HG03439 (cell line): ENCODE results near the gene FER1L5.

ENCODE experiments used
- ATAC-seq: cut with Tn5 transposase; IDR thresholded peaks from one replicate; pipeline ENCODE4 v1.9.1; 2021; ENCODE audit warnings: mild to moderate bottlenecking, moderate library complexity; ENCODE audit not compliant: unreplicated experiment

Gene FER1L5

DNA sequence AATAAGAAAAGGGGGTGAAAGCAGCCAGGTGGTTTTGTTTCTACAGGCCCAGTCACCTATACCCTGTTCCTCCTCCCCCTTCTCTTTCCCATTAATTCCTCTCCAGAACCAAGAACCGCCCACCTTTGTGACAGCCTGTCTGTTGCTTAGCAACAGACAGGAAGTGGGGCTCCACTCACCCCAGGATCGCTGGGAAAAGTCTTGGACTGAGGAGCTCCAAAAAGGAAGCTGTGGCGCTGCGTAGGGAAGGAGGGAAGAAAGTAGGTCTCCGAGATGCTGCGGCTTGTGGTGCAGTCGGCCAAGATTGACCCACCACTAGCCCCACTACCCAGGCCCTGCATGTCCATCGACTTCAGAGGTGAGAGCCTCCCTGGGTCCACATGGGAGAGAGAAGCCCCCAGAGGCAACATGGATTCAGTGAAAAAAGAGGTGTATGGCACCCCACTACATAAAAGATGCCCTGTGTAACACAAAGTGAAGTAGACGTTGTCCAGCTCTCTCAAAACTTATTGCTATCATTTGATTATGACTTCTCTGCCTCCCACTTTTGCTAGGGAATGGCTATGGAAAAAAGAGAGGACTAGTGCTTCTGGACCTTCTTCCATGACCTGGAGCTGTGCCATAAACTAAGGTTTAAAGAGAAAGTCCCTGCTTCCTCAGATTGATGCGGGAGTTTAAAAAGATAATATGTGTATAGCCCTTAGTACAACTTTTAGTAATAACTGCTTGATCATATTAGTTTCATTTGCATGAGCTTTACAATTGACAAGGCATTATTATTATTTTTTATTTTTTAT is at the start of gene FER1L5:
Gene FER1L5, plus strand, starts transcription at position 201 of the 797 bp plus-strand sequence. Its CDS starts 73 bp downstream, at position 274.
- no peak for ATAC-seq

DNA sequence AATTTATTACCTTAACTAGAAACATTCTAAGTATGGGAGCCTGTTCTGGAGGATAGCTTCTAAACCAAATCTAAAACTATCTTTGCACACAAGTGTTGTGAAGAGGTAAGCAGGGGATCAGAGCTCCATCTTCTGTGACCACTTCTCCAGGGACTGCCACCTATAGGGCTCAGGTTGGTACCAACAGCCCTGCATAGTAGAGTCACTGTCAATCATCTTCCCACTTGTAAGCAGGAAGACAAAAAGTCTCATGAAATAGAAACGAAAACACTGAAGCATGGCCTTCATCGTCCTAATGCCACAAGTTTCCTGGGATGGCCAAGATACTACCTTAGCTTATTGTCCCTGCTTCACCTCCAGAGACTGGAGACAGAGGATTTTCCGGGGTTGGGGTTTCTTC is 48.3 kb upstream of the FER1L5 start:
- no peak for ATAC-seq

DNA sequence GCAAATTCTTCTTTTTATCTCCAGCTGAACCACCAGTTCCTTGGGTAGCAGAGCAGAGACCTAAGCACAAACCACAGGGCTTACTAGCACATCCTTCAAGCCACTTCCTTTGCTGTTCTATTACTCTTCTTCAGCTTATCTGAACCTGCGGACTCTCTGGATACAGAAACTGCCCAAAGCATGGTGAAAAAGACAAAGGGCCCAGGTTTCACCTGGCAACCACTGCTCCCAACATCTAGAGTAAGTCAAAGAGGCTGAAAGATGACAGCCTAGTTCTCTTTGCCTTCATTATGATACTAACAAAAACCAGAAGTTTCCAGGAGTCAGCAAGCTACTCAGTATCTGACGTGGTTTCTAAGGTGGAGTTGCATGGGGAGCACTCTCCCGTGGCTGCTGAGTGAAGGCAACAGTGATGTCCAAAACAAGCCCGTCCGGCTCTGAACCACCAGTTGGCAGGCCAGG is 47.8 kb upstream of the FER1L5 start:
- no peak for ATAC-seq

DNA sequence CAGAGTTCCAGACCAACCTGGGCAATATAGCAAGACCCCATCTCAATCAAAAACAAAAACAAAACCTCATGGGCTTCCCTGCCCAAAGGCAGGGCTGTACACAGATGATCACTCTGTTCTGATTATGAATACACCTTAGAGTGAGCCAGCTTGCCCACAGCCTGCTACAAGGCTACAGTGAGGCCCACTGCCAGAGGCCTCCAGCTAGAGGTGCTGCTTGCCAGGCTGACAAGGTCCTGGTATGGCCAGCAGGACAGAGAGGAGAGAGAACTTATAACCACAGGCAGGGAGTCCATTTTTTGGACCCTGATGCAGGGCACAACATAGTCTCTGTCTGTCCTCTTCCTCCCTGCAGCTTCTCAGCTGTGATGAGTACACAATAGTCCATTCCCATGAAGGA is 46.0 kb upstream of the FER1L5 start:
- no peak for ATAC-seq

DNA sequence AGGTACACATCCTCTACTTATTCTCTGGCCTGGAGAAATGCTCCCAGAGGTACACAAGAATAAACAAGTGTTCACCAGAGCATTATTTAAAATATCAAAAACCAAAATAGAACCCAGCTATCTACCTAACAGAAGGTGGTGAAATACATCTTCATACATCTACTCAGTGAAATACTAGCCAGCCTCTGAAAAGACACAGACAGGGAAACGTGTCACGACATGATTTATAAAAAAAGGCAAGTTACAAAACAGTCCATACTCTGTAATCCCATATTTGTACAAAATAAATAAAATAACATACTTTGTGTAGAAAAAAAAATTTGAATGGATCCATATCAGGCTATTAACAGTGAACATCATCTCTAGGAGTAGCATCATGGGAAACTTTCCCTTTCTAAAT is 42.6 kb upstream of the FER1L5 start:
- no peak for ATAC-seq

DNA sequence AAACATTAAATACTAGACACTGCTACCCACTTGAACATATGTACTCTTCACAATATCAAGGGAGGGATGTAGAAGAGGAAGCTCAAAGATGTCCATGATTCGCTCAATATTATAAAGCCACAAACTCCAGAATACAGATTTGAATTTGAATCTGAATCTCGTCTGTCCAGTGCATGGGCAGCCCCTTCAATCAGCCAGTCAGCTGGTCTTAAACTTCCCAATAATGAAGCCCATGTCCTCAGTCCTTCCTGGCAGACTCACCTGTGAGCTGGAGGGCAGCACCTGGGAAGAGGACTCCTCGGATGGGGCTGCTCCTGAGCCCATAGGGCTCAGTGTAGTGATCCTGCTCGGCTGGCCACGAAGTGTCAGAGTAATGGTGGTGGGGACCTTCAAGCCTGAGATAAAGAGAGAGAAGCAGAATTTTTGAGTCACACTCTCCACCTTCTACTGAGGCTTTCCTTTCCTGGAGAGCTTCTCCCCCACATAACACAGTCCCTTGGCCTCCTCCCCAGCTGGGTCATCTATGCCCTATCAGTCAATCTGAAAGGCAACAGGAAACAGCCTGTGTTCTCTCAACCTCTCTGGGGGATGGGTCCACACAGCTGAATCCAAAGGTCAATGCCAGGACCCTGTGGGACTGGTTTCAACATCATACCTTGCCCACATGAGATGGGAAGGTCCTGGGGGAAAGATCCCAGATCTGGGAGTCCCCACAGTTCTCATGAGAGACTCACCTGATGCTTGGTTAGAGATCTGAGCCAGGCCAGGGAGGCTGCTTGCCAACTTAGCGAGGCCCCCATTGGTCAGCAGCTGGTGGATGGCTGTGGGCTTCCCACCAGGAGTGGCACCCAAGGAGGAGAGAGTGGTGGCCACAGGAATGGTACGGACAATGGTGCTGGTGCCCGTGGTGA is 40.9 kb upstream of the FER1L5 start:
- ATAC-seq: no peak

DNA sequence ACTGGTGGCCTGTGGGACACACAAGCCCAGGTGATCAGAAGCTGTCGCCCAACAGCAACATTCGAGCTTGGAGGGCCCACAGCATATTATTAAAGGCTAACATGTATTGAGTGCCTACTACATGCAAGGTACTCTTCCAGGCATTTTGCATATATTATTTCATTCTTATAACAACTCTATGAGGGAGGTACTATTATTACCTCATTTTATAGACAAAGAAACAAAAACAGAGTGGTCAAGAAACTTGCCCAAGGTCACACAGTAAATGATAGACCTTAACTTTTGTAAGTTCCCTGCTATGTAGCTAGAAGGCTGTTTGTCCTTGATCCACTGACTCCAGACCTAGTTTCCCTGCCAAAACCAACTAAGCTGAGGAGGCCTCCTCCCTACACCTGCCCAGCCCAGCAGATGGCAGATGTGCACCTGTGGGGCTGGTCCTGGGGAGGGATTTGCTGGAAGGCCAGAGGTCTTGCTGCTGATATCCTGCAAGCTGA is 40.2 kb upstream of the FER1L5 start:
- no peak for ATAC-seq

DNA sequence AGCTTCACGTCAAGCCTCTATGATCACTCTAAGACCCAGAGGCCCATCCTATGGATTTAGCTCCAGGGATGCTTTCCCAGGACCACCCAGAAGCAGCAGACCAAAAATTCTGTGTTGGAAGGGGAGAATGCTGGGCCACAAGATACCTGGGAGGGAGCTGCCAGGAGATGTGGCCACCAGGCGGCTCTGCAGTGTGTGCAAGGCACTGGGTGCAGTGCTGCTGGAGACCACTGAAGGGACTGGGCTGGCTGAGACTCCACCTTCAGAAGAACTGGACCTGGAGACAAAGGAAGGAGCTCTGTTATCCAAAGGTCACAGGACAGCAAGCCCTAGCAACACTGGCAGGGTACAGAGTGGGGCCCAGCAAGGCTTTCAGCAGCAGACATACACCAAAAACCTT is 38.5 kb upstream of the FER1L5 start:
- no peak for ATAC-seq

DNA sequence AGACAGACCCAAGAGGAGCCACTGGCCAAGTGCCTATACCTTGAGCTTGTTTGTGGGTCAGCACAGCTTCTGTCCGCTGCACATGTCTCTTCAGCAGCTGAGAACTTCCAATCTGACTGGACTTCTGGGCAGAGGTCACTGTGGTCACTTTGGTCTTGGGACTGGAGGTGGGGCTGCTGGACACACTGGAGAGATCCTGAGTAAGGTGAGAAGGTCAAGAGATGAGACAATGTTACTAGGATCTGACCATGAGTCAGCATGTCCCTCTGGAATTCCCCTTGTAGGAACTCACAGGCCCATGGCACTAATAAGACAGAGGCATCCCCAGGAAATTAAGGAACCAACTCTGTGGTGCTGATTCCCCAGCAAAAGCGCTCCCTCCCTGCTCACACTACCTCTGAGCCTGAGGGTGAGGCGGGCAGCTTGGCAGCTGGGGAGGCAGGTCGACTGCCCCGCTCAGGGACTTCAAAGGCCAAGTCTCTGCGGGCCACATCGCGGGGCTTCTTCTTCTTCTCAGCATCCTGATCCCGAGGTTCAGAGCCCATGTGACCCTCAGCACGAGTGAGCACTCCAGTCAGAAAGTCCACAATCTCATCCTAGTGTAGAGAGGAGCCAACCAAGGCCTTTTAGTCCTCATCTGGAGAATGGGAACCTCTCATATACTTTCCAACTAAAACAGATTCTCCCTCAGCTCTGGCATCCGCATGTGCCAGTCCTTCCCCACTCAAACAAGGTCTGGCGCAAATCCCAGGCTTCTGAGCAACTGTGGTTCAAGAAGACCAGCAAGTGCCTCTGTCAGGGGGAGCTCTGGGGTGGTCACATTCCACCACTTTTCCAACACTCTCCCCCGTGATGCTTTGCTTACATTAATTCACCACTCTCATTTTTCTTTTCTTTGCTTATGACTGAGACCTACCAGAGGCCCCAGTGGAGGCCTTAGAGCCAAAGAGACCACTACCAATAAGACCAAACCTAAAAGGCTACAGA is 33.8 kb upstream of the FER1L5 start:
- no peak for ATAC-seq

DNA sequence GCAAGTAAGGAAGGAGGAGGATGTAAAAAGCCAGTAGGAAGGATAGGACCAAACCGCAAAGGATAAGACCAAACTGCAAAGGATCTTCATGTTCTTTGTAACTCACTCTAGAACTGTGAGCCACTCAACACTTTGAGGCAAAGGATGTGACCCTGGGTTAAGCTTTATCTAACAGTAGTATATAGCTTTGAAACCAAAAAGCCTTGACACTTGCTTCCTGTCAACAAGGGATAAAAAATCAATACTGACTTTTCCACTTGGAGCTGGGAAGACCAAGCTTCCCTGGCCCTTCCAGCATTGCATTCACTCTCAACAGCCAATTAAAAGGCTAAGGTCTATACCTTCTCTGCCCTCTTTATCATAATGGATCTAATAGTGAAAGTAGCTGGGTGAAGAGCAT is 26.4 kb upstream of the FER1L5 start:
- no peak for ATAC-seq

DNA sequence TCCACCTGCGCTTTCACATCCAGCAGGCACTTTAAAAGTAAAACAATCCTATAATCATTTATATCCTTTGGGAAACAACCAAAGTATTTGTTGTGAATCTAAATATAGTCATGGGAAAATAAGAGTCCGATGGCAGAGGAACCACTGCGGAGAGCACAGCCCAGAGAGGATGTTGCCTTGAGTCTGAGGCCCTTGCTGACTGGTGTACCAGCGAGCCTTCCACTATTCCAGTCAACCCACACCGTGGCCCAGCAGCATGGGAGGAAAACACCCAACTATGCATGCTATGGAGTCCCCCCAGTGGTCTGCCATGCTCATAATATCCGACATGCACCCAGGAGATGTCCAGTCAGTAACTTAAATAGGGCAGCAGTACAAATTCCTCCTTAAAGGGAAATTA is 26.0 kb upstream of the FER1L5 start:
- no peak for ATAC-seq

DNA sequence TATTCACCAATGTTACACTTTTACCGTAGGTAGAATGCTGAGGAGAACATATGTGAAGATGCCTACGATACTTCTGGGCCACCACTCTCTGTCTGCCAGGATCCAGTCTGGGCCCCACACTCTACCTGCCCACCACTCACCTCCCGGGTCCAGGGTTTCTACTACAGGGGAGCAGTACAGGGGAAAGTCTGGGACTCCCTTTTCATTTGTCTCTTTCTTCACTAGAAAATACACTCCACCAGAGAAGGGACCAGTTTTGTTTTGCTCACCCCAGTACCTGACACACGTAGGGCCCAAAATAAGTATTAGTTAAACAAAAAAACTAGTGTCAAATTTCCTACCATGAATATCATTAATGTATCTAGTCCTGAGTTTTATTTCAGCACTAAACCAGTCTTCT is 25.6 kb upstream of the FER1L5 start:
- ATAC-seq: no peak

DNA sequence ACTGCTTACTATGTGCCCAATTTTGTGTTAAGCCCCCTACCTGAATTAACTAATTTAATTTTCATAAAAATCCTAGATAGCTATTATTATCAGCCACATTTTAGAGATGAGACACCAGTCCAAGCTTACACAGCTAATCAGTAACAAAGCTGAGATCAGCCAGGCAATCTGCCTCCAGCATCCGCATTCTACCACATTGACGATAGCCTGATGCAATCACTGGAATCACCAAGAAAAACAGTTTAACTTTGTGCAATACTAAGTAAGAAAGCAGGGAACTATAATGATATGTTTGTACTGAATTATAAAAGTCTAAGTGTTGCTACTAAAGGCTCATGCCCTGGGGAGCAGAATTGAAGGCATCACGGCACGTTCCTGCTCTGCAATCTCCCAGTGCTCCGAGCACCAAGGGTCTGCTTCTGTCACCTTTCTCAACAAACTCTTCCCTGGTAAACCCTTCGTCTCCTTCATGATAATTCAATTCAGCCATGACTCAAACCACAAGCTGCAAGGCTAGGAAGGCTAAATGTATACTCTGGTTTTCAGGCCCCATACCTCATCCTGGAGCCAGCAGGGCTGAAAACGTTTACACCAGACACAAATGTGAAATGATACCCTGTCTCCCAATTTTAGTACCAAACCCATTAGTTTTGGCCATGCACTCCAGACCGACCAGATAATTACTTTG is 23.8 kb upstream of the FER1L5 start:
- no peak for ATAC-seq

DNA sequence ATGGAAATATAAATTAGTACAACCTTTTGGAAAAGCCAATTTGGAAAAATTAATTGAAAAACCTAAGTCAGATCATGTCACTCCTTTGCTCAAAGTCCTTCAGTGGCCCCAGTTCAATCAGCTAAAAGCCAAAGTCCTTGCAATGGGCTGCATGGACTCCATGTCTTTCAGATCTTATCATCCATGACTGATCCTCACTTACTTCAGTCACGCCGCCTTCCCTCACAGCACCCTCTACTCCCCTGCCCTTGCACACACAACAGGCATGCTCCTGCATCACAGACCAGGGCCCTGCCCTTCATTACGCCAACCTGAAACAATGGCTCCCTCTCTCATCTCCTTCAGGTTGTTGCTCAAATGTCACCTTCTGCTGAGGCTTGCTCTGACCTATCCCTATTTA is 20.0 kb upstream of the FER1L5 start:
- ATAC-seq: no peak

DNA sequence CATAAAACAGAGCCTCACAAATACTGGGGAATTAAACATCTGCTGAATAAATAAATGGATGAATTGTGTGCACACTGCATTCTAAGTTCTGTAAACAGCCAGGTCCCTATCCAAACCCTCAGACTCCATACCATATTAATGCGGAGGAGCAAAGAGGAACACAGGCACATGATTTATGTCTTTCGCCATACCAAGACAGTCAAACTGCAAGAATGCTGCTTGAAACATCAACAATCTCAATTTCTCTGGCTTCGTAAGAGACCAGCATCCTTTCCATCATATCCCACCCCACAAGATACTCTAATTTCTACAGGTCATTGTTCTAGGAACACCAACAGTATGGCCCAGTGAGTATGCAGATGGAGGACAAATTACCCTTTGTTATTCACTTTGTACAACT is 19.4 kb upstream of the FER1L5 start:
- no peak for ATAC-seq

DNA sequence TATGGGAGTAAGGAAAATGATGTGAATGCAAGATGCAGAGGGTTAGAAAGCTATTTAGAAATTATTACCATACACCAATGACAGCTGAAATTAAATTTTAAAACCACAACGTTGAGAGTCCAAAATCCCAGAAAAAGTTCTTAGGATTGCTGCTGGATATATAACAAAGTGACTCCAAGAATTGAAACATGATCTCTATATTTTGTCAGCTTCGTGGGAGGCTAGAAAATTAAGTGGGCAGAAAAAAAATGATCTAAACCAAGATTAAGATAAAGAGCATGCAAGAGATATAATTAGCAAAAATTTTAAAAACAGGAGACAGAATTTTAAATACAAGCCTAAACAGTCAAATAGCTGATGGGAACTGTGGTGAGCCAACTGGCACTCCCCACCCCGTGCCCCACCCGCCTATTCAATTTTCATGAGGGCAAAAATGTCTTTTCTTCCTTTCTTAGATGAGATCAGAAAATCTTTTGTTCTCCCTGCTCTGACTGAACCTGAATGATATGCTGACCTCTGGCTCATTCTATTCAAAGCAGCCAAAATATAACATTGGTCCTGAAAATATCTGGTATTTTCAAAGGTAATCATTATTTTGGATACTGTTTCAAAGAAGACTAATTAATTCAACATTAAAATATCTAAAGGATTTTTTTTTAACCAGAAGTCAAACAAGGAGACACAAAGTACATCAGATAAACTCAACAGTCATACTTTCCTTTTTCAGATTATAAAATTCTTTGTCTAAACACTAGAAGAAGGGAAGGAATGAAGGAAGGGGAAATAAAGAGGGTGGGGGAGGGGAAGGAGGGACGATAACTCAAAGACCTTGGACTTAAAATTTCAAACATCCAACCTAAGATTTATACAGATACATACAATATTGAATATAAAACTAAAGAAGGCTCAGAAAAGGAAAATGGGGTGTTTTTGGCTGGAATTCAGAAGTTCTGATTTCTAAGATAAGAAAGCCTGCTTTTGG is 16.7 kb upstream of the FER1L5 start:
- ATAC-seq: no peak

DNA sequence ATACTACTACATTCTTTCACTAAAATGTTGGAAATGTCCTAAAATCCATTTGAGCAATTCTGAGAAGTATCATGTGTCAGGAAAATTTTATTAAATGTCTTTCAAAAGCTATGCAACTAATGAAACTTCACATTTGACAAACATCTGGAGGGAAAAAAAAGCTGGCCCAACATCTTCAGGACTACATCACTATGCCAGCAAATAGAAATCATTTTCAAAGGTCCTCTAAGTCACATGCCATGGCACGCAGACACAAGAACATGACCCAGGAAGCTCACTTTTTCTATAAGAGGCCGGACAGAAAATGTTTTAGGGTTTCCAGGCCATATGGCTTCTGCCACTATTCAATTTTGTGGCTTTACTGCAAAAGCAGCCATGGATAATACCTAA is 16.0 kb upstream of the FER1L5 start:
- no peak for ATAC-seq

DNA sequence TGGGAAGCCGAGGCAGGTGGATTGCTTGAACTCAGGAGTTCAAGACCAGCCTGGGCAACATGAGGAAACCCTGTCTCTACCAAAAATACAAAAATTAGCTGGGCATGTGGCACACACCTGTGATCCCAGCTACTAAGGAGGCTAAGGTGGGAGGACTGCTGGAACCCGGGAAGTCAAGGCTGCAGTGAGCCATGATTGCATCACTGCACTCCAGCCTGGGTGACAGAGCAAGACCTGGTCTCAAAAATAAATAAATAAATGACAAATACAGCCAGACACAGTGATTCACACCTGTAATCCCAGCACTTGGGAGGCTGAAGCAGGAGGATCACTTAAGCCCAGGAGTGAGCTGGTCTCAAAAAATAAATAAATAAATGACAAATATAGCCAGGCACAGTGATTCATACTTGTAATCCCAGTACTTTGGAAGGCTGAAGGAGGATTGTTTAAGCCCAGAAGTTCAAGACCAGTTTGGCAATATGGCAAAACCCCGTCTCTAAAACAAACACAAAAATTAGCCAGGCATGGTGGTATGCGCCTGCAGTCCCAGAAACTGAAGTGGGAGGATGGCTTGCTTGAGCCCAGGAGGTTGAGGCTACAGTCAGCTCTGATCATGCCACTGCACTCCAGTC is 10.6 kb upstream of the FER1L5 start:
- no peak for ATAC-seq
